ENCODE measurements around the gene AFAP1.

AFAP1 gene

GRCh38 chr4:7750523-7750922, 189.1 kb downstream of the AFAP1 start:
- peak; percentile 54 for DNase-seq

- no peak for DNase-seq
Observed at GRCh38 chr4:7747566-7747965, 192.1 kb downstream of the AFAP1 start.

DNA sequence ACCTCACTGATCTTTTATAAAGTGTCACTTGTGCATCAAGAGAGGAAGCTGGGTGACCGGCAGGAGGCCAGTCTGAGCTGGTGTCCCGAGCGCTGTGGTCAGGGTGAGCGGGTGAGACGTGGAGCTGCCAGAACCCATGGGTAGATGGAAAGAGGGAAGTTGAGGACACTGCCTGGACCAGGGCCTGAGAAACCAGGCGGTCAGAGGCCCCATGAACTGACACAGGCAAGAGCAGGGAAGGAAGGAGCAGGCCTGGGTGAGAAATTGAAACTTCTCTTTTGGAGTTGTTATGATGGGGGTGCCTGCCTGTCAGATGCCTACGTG, 192.6 kb downstream of the AFAP1 start:
- DNase-seq: no peak

- no peak for DNase-seq
Observed at GRCh38 chr4:7746351-7747061, 193.2 kb downstream of the AFAP1 start.

GRCh38 chr4:7745301-7745885, 194.3 kb downstream of the AFAP1 start:
- no peak for DNase-seq

GRCh38 chr4:7744142-7744804, 195.4 kb downstream of the AFAP1 start:
- no peak for DNase-seq

- no peak for DNase-seq
Observed at GRCh38 chr4:7742807-7743280, 196.8 kb downstream of the AFAP1 start.

DNA sequence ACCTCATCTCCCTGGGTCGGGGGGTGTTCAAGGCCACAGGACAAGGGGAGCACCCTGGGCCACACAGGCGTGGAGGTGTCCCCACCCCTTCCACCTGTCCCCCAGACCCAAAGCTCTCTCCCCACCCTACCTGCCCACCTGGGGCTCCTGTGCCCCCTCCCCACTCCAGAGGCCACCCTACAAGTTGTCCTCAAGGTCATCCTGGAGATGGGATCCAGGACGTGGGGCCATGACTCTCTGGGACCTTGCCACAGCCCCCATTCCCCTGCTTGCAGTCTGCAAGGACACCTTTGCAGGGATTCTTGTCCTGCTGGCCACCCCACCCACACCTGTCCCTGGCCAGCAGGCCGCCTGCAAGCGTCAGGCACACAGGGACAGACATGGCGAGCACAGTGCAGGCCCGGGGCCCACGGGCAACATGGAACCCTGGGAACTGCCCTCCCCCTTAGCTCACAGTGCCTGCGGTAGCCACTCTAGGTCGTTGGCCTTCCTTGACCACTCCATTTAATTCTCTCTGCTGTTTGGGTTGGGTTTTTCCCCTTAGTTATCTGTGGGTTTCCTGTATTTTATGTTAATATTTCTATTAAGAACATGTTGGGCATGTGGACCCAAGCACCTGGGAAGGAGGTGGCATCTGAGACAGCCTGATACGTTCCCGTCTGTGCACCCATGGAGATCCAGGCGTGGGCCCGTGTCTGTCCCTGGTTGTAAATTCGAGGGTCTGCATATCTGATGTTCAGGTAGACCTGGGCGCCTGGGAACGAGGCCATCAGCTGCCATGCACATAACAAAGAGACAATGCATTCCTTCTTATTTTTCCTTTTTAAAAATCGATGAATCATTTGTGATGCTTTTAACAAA, 197.5 kb downstream of the AFAP1 start:
- DNase-seq: no peak

- DNase-seq: no peak
Observed at GRCh38 chr4:7740866-7741525, 198.7 kb downstream of the AFAP1 start.

GRCh38 chr4:7739918-7740865, 199.5 kb downstream of the AFAP1 start:
- DNase-seq: no peak

DNA sequence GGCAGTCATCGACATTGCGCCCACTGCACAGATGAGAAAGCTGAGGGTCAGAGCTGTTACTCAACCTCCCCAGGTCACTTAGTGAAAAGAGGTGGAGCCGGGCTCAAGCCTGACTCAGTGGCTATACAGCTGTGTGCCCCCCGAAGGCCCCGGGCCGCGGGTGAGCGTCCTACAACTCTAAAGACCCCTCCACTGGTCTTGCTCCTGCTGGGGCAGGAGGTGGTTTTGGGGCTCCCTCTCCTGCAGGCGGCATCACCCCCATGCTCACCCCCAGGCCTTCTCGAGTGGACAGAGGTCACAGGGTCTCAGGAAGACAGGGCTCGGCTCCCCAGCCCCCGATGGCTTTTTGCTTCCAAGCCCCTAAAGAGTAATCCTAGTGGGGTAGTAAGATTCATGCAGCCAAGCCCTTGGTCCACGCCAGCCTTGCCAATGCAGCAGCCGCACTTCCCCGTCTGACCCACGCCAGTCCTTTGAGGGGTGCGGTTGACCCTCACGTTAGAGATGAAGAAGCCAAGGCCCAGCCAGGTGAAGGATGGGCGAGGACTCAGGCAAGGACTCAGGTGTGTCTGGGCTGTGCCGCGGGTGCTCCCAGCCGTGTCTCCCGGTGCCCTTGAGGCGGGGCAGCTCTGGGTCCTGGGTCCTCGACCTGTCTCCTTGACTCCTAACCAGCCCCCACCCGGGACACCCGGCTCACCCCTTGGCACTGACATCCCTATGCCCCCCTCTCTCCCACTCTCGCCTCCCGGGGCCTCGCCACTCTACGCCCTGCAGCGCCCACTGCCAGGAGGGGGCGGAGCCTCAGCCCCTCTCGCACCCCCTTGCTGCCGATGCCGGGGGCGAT, 200.4 kb downstream of the AFAP1 start:
- no peak for DNase-seq

- no peak for DNase-seq
Observed at GRCh38 chr4:7738458-7739076, 201.1 kb downstream of the AFAP1 start.

DNA sequence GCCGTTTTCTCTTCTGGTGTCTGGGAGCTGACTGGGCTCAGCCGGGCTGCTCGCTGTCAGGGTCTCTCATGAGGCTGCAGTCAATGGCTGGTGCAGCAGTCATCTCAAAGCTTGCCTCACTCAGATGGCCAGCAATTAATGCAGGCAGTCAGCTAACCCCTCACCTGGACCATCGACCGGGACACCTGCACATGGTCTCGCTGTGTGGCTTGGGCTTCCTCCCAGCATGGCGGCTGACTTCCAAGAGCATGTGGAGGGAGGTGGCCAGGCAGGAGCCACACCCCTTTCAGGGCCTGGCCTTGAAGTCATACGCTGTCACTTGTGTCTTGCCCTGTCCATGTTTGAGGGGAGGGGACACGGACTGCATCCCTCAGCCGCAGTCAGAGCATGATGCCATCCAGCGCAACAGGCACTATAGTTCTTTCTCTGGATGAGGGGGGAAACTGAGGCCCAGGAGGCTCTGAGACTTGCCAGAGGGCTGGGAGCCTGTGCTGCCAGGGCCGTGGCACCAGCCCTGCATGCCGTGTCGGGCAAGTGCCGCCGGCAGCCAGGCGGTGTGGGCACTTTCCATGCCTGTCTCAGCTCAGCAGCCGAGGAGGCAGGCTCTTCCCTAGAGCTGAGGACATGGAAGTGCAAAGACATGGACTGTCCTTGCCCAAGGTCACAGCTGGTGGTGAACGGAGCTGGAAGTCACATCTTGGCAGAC, 201.8 kb downstream of the AFAP1 start:
- no peak for DNase-seq

DNA sequence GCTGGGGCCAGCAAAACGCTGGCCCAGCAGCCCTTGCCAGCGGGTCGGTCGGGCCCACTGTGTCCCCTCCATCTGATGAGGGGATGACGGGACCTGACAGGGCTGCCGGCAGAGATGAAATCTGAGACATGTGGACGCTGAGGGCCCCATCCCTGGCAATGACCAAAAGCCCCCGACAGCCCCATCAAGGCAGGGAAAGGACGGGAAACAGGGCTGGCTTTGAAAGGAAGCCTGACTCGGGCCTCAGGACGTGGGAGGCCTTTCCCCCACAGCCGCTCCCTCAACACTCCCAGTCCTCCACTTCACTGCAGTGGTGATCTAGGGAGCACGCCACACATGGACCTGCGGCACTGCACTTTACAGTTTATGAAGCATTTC, 202.4 kb downstream of the AFAP1 start:
- no peak for DNase-seq

GRCh38 chr4:7736436-7737267, 203.0 kb downstream of the AFAP1 start:
- DNase-seq: no peak

DNA sequence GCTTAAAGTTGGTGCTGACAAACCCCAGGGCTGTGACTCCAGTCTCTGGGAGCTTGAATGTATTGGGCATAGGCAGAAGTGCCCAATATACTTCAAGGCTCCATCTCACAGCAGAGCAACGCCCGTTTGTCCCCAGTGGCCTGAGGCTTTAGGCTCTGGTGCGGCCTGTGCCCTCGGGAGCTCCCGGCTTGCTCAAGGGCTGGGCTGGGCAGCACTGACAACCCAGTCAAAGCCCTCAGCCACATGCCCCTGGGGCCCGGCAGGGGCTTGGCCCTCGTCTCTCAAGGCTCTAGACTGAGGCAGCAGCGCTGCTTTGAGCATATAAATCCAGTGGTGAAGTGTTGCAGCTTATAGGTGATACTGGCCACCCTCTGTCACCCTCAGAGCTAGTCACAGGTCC, 203.7 kb downstream of the AFAP1 start:
- DNase-seq: no peak

- no peak for DNase-seq
Observed at GRCh38 chr4:7735395-7735794, 204.3 kb downstream of the AFAP1 start.

DNA sequence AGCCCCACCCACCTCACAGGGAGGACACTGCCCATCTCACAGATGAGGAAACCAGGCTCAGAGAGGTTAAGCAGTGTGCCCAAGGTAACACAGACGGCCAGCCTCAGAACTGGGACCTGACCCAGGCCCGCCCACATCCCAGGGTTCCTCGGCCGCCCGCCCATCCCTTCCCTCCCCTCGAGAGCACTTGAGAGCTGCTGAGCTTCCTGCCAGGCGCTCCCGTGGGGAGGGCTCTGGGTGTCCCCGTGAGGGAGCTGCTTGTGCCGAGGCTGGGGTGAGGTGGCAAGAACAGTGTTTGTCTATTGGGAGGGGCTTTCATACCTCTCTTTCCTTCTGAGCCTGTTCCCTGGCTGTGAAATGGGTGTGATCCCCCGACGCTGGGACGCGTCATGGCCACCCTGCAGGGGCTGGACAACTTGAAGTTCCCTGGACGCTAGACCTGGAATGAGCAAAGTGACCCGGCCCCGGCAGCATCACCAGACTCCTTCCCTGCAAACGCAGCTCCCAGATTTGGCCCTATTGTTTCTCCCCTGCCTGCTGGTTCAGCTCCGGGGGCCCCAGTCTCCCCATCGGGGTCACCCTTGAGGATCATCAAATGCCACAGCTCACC, 204.9 kb downstream of the AFAP1 start:
- DNase-seq: no peak
